Eye (tissue), 1 donor: ENCODE measurements around the gene MCF2L2.

Source experiments
- DNase-seq: peaks from one replicate; pipeline ENCODE4 v3.0.0-alpha.2; 2015

MCF2L2 gene

GRCh38 chr3:183158113-183158512 is 270.3 kb downstream of the MCF2L2 start:
- DNase-seq, result no peak

- DNase-seq, result no peak
Observed at GRCh38 chr3:183156266-183156665, 272.2 kb downstream of the MCF2L2 start.

- no peak for DNase-seq
Observed at GRCh38 chr3:183155499-183155898, 272.9 kb downstream of the MCF2L2 start.

GRCh38 chr3:183153210-183153950 is 275.0 kb downstream of the MCF2L2 start:
- DNase-seq, result no peak

- no peak for DNase-seq
Observed at GRCh38 chr3:183151821-183152351, 276.5 kb downstream of the MCF2L2 start.

- no peak for DNase-seq
Observed at GRCh38 chr3:183151086-183151485, 277.3 kb downstream of the MCF2L2 start.

- no peak for DNase-seq
Observed at GRCh38 chr3:183149915-183150750, 278.3 kb downstream of the MCF2L2 start.

- no peak for DNase-seq
Observed at GRCh38 chr3:183148056-183148455, 280.4 kb downstream of the MCF2L2 start.

- no peak for DNase-seq
Observed at GRCh38 chr3:183144363-183144762, 284.1 kb downstream of the MCF2L2 start.

GRCh38 chr3:183142199-183142598 is 286.2 kb downstream of the MCF2L2 start:
- no peak for DNase-seq

GRCh38 chr3:183134844-183135243 is 293.6 kb downstream of the MCF2L2 start:
- no peak for DNase-seq

- DNase-seq, result no peak
Observed at GRCh38 chr3:183132409-183132808, 296.0 kb downstream of the MCF2L2 start.

GRCh38 chr3:183131735-183132134 is 296.7 kb downstream of the MCF2L2 start:
- DNase-seq, result no peak

GRCh38 chr3:183131186-183131725 is 297.2 kb downstream of the MCF2L2 start:
- DNase-seq, result no peak

- DNase-seq, result no peak
Observed at GRCh38 chr3:183129243-183129642, 299.2 kb downstream of the MCF2L2 start.

- DNase-seq, result no peak
Observed at GRCh38 chr3:183128709-183129108, 299.7 kb downstream of the MCF2L2 start.
